ENCODE measurements around the gene FAM174B.
"Not testable (repeated sequence)": the region's sequence is repeated elsewhere in the genome, so short reads cannot be mapped to it uniquely, and the experiment has no call there.

The FAM174B gene

GRCh38 chr15:92611150-92611549 lies 44.4 kb downstream of the FAM174B start:
- Histone ChIP-seq H3K9me3 (ENCODE audit: control insufficient read depth, low read length) (no peaks in the 10 kb centered on the region), H3K36me3 (ENCODE audit: control insufficient read depth, insufficient read depth, low read length) (no peaks in the 10 kb centered on the region), H3K9ac (ENCODE audit: low read length) (no peak overlapping the region), H3K4me3 (ENCODE audit: low read length) (no peak overlapping the region), H3K27me3 (ENCODE audit: control insufficient read depth, insufficient read depth, low read length) (no peaks in the 10 kb centered on the region), H3K4me1 (ENCODE audit: control insufficient read depth, insufficient read depth, low read length) (peaks cover 42% of the 10 kb centered on the region)

GRCh38 chr15:92610101-92610520 lies 45.5 kb downstream of the FAM174B start:
- Histone ChIP-seq H3K4me1 (ENCODE audit: control insufficient read depth, insufficient read depth, low read length) (peaks cover 31% of the 10 kb centered on the region), H3K9ac (ENCODE audit: low read length) (no peak overlapping the region), H3K4me3 (ENCODE audit: low read length) (no peak overlapping the region), H3K36me3 (ENCODE audit: control insufficient read depth, insufficient read depth, low read length) (no peaks in the 10 kb centered on the region), H3K27me3 (ENCODE audit: control insufficient read depth, insufficient read depth, low read length) (no peaks in the 10 kb centered on the region), H3K9me3 (ENCODE audit: control insufficient read depth, low read length) (no peaks in the 10 kb centered on the region)

DNA sequence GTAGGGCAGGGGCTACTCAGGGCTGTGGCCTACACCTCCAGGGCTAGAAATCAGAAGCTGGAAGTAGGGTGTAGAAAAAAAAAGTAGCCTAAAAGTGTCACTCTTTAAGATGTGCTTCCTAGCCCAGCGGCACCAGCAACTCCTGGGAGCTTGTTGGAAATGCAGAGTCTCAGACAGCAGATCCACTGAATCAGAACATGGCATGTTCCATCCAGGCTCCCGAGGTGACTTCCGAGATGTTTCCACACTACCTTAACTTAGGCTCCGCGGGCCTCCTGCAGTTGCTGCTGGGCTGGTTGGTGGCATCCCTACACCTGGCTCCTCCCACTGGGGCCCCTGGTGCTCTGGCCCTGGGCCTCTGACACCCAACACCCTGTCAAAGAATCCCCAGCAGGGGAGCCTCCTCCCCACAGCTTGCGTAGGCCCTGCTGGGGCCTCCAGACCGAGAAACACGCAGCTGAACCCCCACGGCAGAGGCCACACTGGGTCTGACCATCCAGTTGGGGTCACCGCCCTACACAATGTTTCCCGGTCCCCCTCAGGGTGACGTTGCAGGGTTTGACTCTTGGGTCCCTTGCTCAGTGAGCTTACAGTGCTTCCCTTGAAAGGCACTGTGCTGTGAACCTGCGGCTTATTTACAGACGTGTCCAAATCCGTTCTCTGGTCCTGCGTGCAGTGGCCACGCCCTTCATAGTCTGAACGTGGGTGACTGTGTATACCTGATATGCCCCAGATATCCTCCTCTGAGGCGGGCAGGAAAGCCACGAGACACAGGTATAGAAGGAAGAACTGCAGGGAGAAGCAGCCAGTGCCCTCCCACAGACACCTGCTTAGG lies 46.5 kb downstream of the FAM174B start:
- H3K9me3 ChIP-seq (ENCODE audit: control insufficient read depth, low read length), result no peaks in the 10 kb centered on the region
- no peak overlapping the region for H3K4me3 ChIP-seq (ENCODE audit: low read length)
- peaks cover 21% of the 10 kb centered on the region for H3K4me1 ChIP-seq (ENCODE audit: control insufficient read depth, insufficient read depth, low read length)
- H3K9ac ChIP-seq (ENCODE audit: low read length), result no peak overlapping the region
- H3K27me3 ChIP-seq (ENCODE audit: control insufficient read depth, insufficient read depth, low read length), result no peaks in the 10 kb centered on the region
- H3K36me3 ChIP-seq (ENCODE audit: control insufficient read depth, insufficient read depth, low read length), result no peaks in the 10 kb centered on the region

GRCh38 chr15:92606836-92607150 lies 48.8 kb downstream of the FAM174B start:
- H3K9ac ChIP-seq (ENCODE audit: low read length); H3K36me3 ChIP-seq (ENCODE audit: control insufficient read depth, insufficient read depth, low read length); H3K4me3 ChIP-seq (ENCODE audit: low read length); H3K27me3 ChIP-seq (ENCODE audit: control insufficient read depth, insufficient read depth, low read length); H3K9me3 ChIP-seq (ENCODE audit: control insufficient read depth, low read length): not testable (repeated sequence)
- H3K4me1 ChIP-seq (ENCODE audit: control insufficient read depth, insufficient read depth, low read length), result peaks cover 14% of the 10 kb centered on the region

- H3K9me3 ChIP-seq (ENCODE audit: control insufficient read depth, low read length), result no peaks in the 10 kb centered on the region
- no peak overlapping the region for H3K4me3 ChIP-seq (ENCODE audit: low read length)
Observed at GRCh38 chr15:92606126-92606835, 49.3 kb downstream of the FAM174B start.

GRCh38 chr15:92605225-92605944 lies 50.2 kb downstream of the FAM174B start:
- no peak overlapping the region for H3K9ac ChIP-seq (ENCODE audit: low read length)

More at GRCh38 chr15:92606126-92606835, 49.3 kb downstream of the FAM174B start:
- Histone ChIP-seq H3K36me3 (ENCODE audit: control insufficient read depth, insufficient read depth, low read length) (no peaks in the 10 kb centered on the region), H3K27me3 (ENCODE audit: control insufficient read depth, insufficient read depth, low read length) (no peaks in the 10 kb centered on the region), H3K4me1 (ENCODE audit: control insufficient read depth, insufficient read depth, low read length) (peaks cover 14% of the 10 kb centered on the region), H3K9ac (ENCODE audit: low read length) (no peak overlapping the region)

DNA sequence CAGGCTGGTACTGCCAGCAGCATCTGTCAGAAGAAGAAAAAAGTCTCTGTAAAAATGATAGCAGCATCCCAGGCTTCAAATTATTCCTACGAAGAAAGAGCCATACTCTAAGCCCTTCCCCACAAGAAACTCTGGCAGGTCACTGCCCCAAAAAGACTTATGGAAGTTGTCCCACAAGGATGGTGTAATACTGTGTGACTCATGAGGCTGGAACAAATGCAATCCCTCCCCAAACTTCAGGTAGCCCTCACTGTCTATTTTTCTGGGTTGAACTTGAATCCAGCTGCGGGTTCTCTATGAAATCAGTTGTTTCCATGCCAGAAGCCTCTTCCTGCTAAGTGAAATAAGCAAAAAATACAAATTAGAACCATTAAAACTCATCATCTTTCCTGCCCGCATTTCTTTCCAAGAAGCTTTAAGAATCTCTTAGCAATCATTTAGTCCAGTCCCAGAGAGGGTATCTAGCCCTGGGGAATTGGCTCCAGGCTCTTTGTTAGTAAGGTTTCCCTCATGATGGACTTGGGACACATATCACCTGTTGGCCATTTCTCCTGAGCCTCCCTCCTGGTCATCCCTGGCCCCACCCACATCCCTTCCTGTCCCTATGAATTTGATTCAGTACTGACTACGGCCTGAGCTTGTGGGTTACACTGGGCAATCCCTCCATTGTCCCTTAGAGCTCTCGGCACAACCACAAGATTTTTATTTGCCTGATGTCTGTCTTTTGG lies 51.7 kb downstream of the FAM174B start:
- Histone ChIP-seq H3K9me3 (ENCODE audit: control insufficient read depth, low read length) (no peaks in the 10 kb centered on the region), H3K27me3 (ENCODE audit: control insufficient read depth, insufficient read depth, low read length) (no peaks in the 10 kb centered on the region), H3K36me3 (ENCODE audit: control insufficient read depth, insufficient read depth, low read length) (no peaks in the 10 kb centered on the region), H3K9ac (ENCODE audit: low read length) (no peak overlapping the region), H3K4me1 (ENCODE audit: control insufficient read depth, insufficient read depth, low read length) (peaks cover 12% of the 10 kb centered on the region), H3K4me3 (ENCODE audit: low read length) (no peak overlapping the region)

More at GRCh38 chr15:92605225-92605944, 50.2 kb downstream of the FAM174B start:
- Histone ChIP-seq H3K4me3 (ENCODE audit: low read length) (no peak overlapping the region), H3K9me3 (ENCODE audit: control insufficient read depth, low read length) (no peaks in the 10 kb centered on the region), H3K27me3 (ENCODE audit: control insufficient read depth, insufficient read depth, low read length) (no peaks in the 10 kb centered on the region), H3K36me3 (ENCODE audit: control insufficient read depth, insufficient read depth, low read length) (no peaks in the 10 kb centered on the region), H3K4me1 (ENCODE audit: control insufficient read depth, insufficient read depth, low read length) (peaks cover 20% of the 10 kb centered on the region)

- Histone ChIP-seq H3K4me3 (ENCODE audit: low read length) (no peak overlapping the region), H3K27me3 (ENCODE audit: control insufficient read depth, insufficient read depth, low read length) (no peaks in the 10 kb centered on the region), H3K9me3 (ENCODE audit: control insufficient read depth, low read length) (no peaks in the 10 kb centered on the region), H3K4me1 (ENCODE audit: control insufficient read depth, insufficient read depth, low read length) (peaks cover 12% of the 10 kb centered on the region), H3K36me3 (ENCODE audit: control insufficient read depth, insufficient read depth, low read length) (no peaks in the 10 kb centered on the region), H3K9ac (ENCODE audit: low read length) (no peak overlapping the region)
Observed at GRCh38 chr15:92603278-92603677, 52.3 kb downstream of the FAM174B start.

DNA sequence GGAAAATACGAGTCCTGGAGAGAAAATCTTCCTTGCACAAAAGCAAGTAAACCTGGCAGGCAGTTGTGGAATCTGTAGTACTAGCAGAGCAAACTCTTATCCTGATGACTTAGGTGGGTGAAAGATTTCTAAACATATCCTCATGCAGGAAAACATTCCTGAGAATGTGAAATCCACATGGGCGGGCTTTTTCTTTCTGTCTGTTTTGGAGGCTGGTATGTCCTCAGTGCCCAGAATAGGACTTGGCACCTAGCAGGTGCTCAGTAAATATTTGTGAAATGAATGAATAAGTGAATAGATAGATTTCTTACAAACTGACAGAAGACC lies 53.3 kb downstream of the FAM174B start:
- peaks cover 12% of the 10 kb centered on the region for H3K4me1 ChIP-seq (ENCODE audit: control insufficient read depth, insufficient read depth, low read length)
- no peak overlapping the region for H3K4me3 ChIP-seq (ENCODE audit: low read length)
- H3K9ac ChIP-seq (ENCODE audit: low read length), result no peak overlapping the region
- no peaks in the 10 kb centered on the region for H3K9me3 ChIP-seq (ENCODE audit: control insufficient read depth, low read length)
- no peaks in the 10 kb centered on the region for H3K36me3 ChIP-seq (ENCODE audit: control insufficient read depth, insufficient read depth, low read length)
- no peaks in the 10 kb centered on the region for H3K27me3 ChIP-seq (ENCODE audit: control insufficient read depth, insufficient read depth, low read length)

GRCh38 chr15:92601592-92602266 lies 53.8 kb downstream of the FAM174B start:
- Histone ChIP-seq H3K36me3 (ENCODE audit: control insufficient read depth, insufficient read depth, low read length) (no peaks in the 10 kb centered on the region), H3K4me1 (ENCODE audit: control insufficient read depth, insufficient read depth, low read length) (peaks cover 12% of the 10 kb centered on the region), H3K9me3 (ENCODE audit: control insufficient read depth, low read length) (no peaks in the 10 kb centered on the region), H3K27me3 (ENCODE audit: control insufficient read depth, insufficient read depth, low read length) (no peaks in the 10 kb centered on the region), H3K4me3 (ENCODE audit: low read length) (no peak overlapping the region), H3K9ac (ENCODE audit: low read length) (no peak overlapping the region)

GRCh38 chr15:92600856-92601255 lies 54.7 kb downstream of the FAM174B start:
- H3K27me3 ChIP-seq (ENCODE audit: control insufficient read depth, insufficient read depth, low read length), result no peaks in the 10 kb centered on the region
- H3K4me1 ChIP-seq (ENCODE audit: control insufficient read depth, insufficient read depth, low read length), result peaks cover 12% of the 10 kb centered on the region
- H3K4me3 ChIP-seq (ENCODE audit: low read length), result no peak overlapping the region
- H3K9ac ChIP-seq (ENCODE audit: low read length), result no peak overlapping the region
- no peaks in the 10 kb centered on the region for H3K9me3 ChIP-seq (ENCODE audit: control insufficient read depth, low read length)
- no peaks in the 10 kb centered on the region for H3K36me3 ChIP-seq (ENCODE audit: control insufficient read depth, insufficient read depth, low read length)
